Duodenal mucosa (tissue), 2 donors: ENCODE measurements around the gene NR2F6.

Experiments used
- H3K27ac ChIP-seq: one replicate; pipeline ENCODE4 v1.7.0; 2013; ENCODE audit warnings: low read depth, low read length
- H3K27me3 ChIP-seq, 2 donors: one replicate each; pipeline ENCODE4 v1.7.0; 2013; ENCODE audit warnings: low read length in 2 of 2, control low read depth in 1 of 2; ENCODE audit not compliant: insufficient read depth in 2 of 2, control insufficient read depth in 1 of 2
- H3K36me3 ChIP-seq, 2 donors: one replicate each; pipeline ENCODE4 v1.7.0; 2013; ENCODE audit warnings: low read length in 2 of 2, control low read depth in 1 of 2; ENCODE audit not compliant: insufficient read depth in 2 of 2, control insufficient read depth in 1 of 2
- H3K4me1 ChIP-seq, 2 donors: one replicate each; pipeline ENCODE4 v1.7.0; 2013; ENCODE audit warnings: low read length in 2 of 2, control low read depth in 1 of 2; ENCODE audit not compliant: insufficient read depth in 2 of 2, control insufficient read depth in 1 of 2
- H3K4me3 ChIP-seq, 2 donors: one replicate each; pipeline ENCODE4 v1.7.0; 2013; ENCODE audit warnings: low read length in 2 of 2, low read depth in 1 of 2
- H3K9ac ChIP-seq, 2 donors: one replicate each; pipeline ENCODE4 v1.7.0; 2013; ENCODE audit warnings: low read length in 2 of 2, low read depth in 1 of 2
- H3K9me3 ChIP-seq, 2 donors: one replicate each; pipeline ENCODE4 v1.7.0; 2013; ENCODE audit warnings: low read length in 2 of 2, control low read depth in 1 of 2; ENCODE audit not compliant: control insufficient read depth in 1 of 2

The NR2F6 gene

GRCh38 chr19:17245535-17245984 is at the start of gene NR2F6:
TSS of gene NR2F6 (minus strand) at chr19:17245919. CDS start at chr19:17245220, 699 bp downstream.
- Histone ChIP-seq H3K4me1 (peaks cover 41 to 61% of the 10 kb centered on the region in 2 donors), H3K27ac (peak within 1 kb of the TSS; percentile 82), H3K9ac (peak within 1 kb of the TSS; percentile 70 to 89)

GRCh38 chr19:17294051-17294891 is 48.6 kb upstream of the NR2F6 start:
- Histone ChIP-seq H3K36me3 (no peaks in the 10 kb centered on the region), H3K9ac (no peak overlapping the region), H3K4me1 (peaks cover 0 to 9% of the 10 kb centered on the region in 2 donors), H3K9me3 (peaks cover 3% of the 10 kb centered on the region in 2 donors), H3K27me3 (no peaks in the 10 kb centered on the region), H3K27ac (no peak overlapping the region), H3K4me3 (no peak overlapping the region)

More at GRCh38 chr19:17245535-17245984, at the start of gene NR2F6:
- H3K9me3 ChIP-seq: no peaks in the 10 kb centered on the region
- H3K27me3 ChIP-seq: no peaks in the 10 kb centered on the region
- peak within 1 kb of the TSS; percentile 89 for H3K4me3 ChIP-seq
- peaks cover 0 to 1% of the 10 kb centered on the region in 2 donors for H3K36me3 ChIP-seq

- H3K4me3 ChIP-seq: no peak overlapping the region
- H3K36me3 ChIP-seq: no peaks in the 10 kb centered on the region
- H3K27ac ChIP-seq: no peak overlapping the region
- peaks cover 0 to 9% of the 10 kb centered on the region in 2 donors for H3K4me1 ChIP-seq
- no peak overlapping the region for H3K9ac ChIP-seq
- peaks cover 3% of the 10 kb centered on the region in 2 donors for H3K9me3 ChIP-seq
- no peaks in the 10 kb centered on the region for H3K27me3 ChIP-seq
Measured at GRCh38 chr19:17293605-17294004, 47.9 kb upstream of the NR2F6 start.

GRCh38 chr19:17292301-17293074 is 46.8 kb upstream of the NR2F6 start:
- H3K27me3 ChIP-seq: no peaks in the 10 kb centered on the region
- H3K9me3 ChIP-seq: no peaks in the 10 kb centered on the region
- peak overlapping the region; percentile 48 to 64 for H3K9ac ChIP-seq
- peaks cover 0 to 9% of the 10 kb centered on the region in 2 donors for H3K4me1 ChIP-seq
- peak overlapping the region; percentile 83 to 88 for H3K4me3 ChIP-seq
- no peaks in the 10 kb centered on the region for H3K36me3 ChIP-seq
- H3K27ac ChIP-seq: peak overlapping the region; percentile 25

- no peaks in the 10 kb centered on the region for H3K9me3 ChIP-seq
- peaks cover 0 to 3% of the 10 kb centered on the region in 2 donors for H3K27me3 ChIP-seq
- no peaks in the 10 kb centered on the region for H3K36me3 ChIP-seq
- no peak overlapping the region for H3K9ac ChIP-seq
- no peak overlapping the region for H3K27ac ChIP-seq
- H3K4me1 ChIP-seq: peaks cover 0 to 9% of the 10 kb centered on the region in 2 donors
- no peak overlapping the region for H3K4me3 ChIP-seq
Measured at GRCh38 chr19:17289489-17289888, 43.8 kb upstream of the NR2F6 start.

- H3K36me3 ChIP-seq: no peaks in the 10 kb centered on the region
- H3K27ac ChIP-seq: no peak overlapping the region
- no peaks in the 10 kb centered on the region for H3K9me3 ChIP-seq
- H3K9ac ChIP-seq: no peak overlapping the region
- peaks cover 7 to 9% of the 10 kb centered on the region in 2 donors for H3K4me1 ChIP-seq
- H3K27me3 ChIP-seq: peaks cover 0 to 3% of the 10 kb centered on the region in 2 donors
- no peak overlapping the region for H3K4me3 ChIP-seq
Measured at GRCh38 chr19:17286752-17287151, 41.0 kb upstream of the NR2F6 start.

GRCh38 chr19:17286263-17286662 is 40.5 kb upstream of the NR2F6 start:
- H3K4me3 ChIP-seq: no peak overlapping the region
- H3K27ac ChIP-seq: no peak overlapping the region
- H3K36me3 ChIP-seq: no peaks in the 10 kb centered on the region
- H3K9ac ChIP-seq: no peak overlapping the region
- peaks cover 7 to 13% of the 10 kb centered on the region in 2 donors for H3K4me1 ChIP-seq
- H3K9me3 ChIP-seq: no peaks in the 10 kb centered on the region
- H3K27me3 ChIP-seq: peaks cover 0 to 3% of the 10 kb centered on the region in 2 donors

GRCh38 chr19:17285415-17286135 is 39.9 kb upstream of the NR2F6 start:
- H3K9ac ChIP-seq: no peak overlapping the region
- peaks cover 0 to 3% of the 10 kb centered on the region in 2 donors for H3K27me3 ChIP-seq
- peaks cover 7 to 15% of the 10 kb centered on the region in 2 donors for H3K4me1 ChIP-seq
- H3K36me3 ChIP-seq: no peaks in the 10 kb centered on the region
- H3K9me3 ChIP-seq: no peaks in the 10 kb centered on the region
- no peak overlapping the region for H3K27ac ChIP-seq
- H3K4me3 ChIP-seq: no peak overlapping the region

- Histone ChIP-seq H3K9me3 (no peaks in the 10 kb centered on the region), H3K4me3 (no peak overlapping the region), H3K9ac (no peak overlapping the region), H3K27ac (no peak overlapping the region), H3K4me1 (peaks cover 7 to 15% of the 10 kb centered on the region in 2 donors), H3K36me3 (peaks cover 0 to 6% of the 10 kb centered on the region in 2 donors), H3K27me3 (peaks cover 0 to 3% of the 10 kb centered on the region in 2 donors)
Measured at GRCh38 chr19:17283504-17283996, 37.8 kb upstream of the NR2F6 start.
